Inflammatory macrophage treated with lipopolysaccharide for 1 hour (primary cell): ENCODE results near the gene SFMBT1.
A peak's percentile ranks its signal among the peaks of the same experiment; 100 is the strongest.

ENCODE experiments used
- DNase-seq, 2 donors: peaks; one replicate each; pipeline ENCODE4 v3.0.0-alpha.2; 2020 to 2022

The SFMBT1 gene

GRCh38 chr3:53045518-53046170, at the start of gene SFMBT1:
Gene SFMBT1, minus strand, starts transcription at chr3:53046073. Its CDS starts 76,945 bp downstream, at chr3:52969128.
- DNase-seq, result peak; percentile 50 to 74

- peak; percentile 54 to 61 for DNase-seq
These were observed 47.1 kb upstream of the SFMBT1 start for GRCh38 chr3:53092942-53093341.

GRCh38 chr3:53092216-53092615, 46.3 kb upstream of the SFMBT1 start:
- no peak for DNase-seq

- no peak for DNase-seq
These were observed 45.1 kb upstream of the SFMBT1 start for GRCh38 chr3:53091011-53091410.

- DNase-seq, result no peak
These were observed 43.6 kb upstream of the SFMBT1 start for GRCh38 chr3:53089511-53089910.

- no peak for DNase-seq
These were observed 39.6 kb upstream of the SFMBT1 start for GRCh38 chr3:53085476-53085875.

- no peak for DNase-seq
These were observed 38.6 kb upstream of the SFMBT1 start for GRCh38 chr3:53084310-53085001.

- no peak for DNase-seq
These were observed 38.1 kb upstream of the SFMBT1 start for GRCh38 chr3:53083949-53084309.

GRCh38 chr3:53083521-53083920, 37.6 kb upstream of the SFMBT1 start:
- DNase-seq, result no peak

GRCh38 chr3:53082736-53083135, 36.9 kb upstream of the SFMBT1 start:
- DNase-seq, result no peak

- no peak for DNase-seq
These were observed 35.4 kb upstream of the SFMBT1 start for GRCh38 chr3:53081318-53081717.

GRCh38 chr3:53080612-53081205, 34.8 kb upstream of the SFMBT1 start:
- DNase-seq, result no peak

- DNase-seq, result no peak
These were observed 34.1 kb upstream of the SFMBT1 start for GRCh38 chr3:53079791-53080555.

- DNase-seq, result no peak
These were observed 33.3 kb upstream of the SFMBT1 start for GRCh38 chr3:53079147-53079546.

- DNase-seq, result no peak
These were observed 32.8 kb upstream of the SFMBT1 start for GRCh38 chr3:53078656-53079055.

GRCh38 chr3:53077476-53078220, 31.8 kb upstream of the SFMBT1 start:
- DNase-seq, result no peak

GRCh38 chr3:53075743-53076140, 29.9 kb upstream of the SFMBT1 start:
- no peak for DNase-seq

- no peak for DNase-seq
These were observed 29.2 kb upstream of the SFMBT1 start for GRCh38 chr3:53074761-53075742.

GRCh38 chr3:53074366-53074696, 28.5 kb upstream of the SFMBT1 start:
- no peak for DNase-seq

GRCh38 chr3:53073553-53074365, 27.9 kb upstream of the SFMBT1 start:
- DNase-seq, result no peak
